Spleen (tissue), 11 donors: ENCODE results near the gene NELL2. TPM values are rescaled to one million over a fixed set of nuclear protein-coding genes. Genes with fewer than 3 reads are reported as not detected.

Source experiments
- DNase-seq: peaks from one replicate; pipeline ENCODE4 v3.0.0-alpha.2; 2020
- H3K27ac ChIP-seq, 8 donors: fragments of 200-600 bp; sonication (generic) in 7 of 8; 1 replicate in 4 of 8; 2 replicates in 4 of 8; pipeline versions ENCODE4 v1.5.0 to v1.8.0; 2016 to 2021; ENCODE audit warnings: inconsistent platforms in 4 of 8, mild to moderate bottlenecking in 4 of 8, moderate library complexity in 1 of 8
- H3K27me3 ChIP-seq, 7 donors: fragments of 200-600 bp; sonication (generic) in 6 of 7; replicated peaks in 1 of 7; 1 replicate in 4 of 7; 2 replicates in 3 of 7; pipeline versions ENCODE4 v1.5.0 to v1.8.0; 2016 to 2021; ENCODE audit warnings: inconsistent platforms in 3 of 7, mild to moderate bottlenecking in 1 of 7
- H3K36me3 ChIP-seq, 6 donors: fragments of 200-600 bp; sonication (generic) in 5 of 6; 1 replicate in 4 of 6; 2 replicates in 2 of 6; pipeline versions ENCODE4 v1.5.0 to v1.8.0; 2016 to 2021; ENCODE audit warnings: inconsistent platforms in 2 of 6
- H3K4me1 ChIP-seq, 6 donors: fragments of 200-600 bp; sonication (generic) in 5 of 6; 1 replicate in 3 of 6; 2 replicates in 3 of 6; pipeline versions ENCODE4 v1.5.0 to v1.8.0; 2016 to 2021; ENCODE audit warnings: inconsistent platforms in 3 of 6
- H3K4me3 ChIP-seq, 8 donors: fragments of 200-600 bp; sonication (generic) in 7 of 8; 1 replicate in 4 of 8; 2 replicates in 4 of 8; pipeline versions ENCODE4 v1.5.0 to v1.8.0; 2016 to 2021; ENCODE audit warnings: inconsistent platforms in 4 of 8, mild to moderate bottlenecking in 4 of 8, moderate library complexity in 2 of 8
- H3K9me3 ChIP-seq, 8 donors: fragments of 200-600 bp; sonication (generic) in 7 of 8; 1 replicate in 4 of 8; 2 replicates in 4 of 8; pipeline versions ENCODE4 v1.5.0 to v1.8.0; 2016 to 2021; ENCODE audit warnings: inconsistent platforms in 4 of 8
- CTCF ChIP-seq, 11 experiments: fragments of 200-600 bp in 7 of 11; fragments of 450-650 bp in 4 of 11; sonication (generic) in 4 of 11; IDR thresholded peaks in 8 of 11; conservative IDR thresholded peaks in 3 of 11; 1 replicate in 7 of 11; 2 replicates in 4 of 11; pipeline versions ENCODE4 v1.4.0 to v1.8.0; 2016 to 2021; ENCODE audit warnings: antibody characterized with exemption in 11 of 11, inconsistent platforms in 4 of 11, mild to moderate bottlenecking in 1 of 11
- POLR2A ChIP-seq, 3 donors: fragments of 450-650 bp; IDR thresholded peaks; one replicate each; pipeline ENCODE4 v1.5.1; 2017; ENCODE audit warnings: antibody characterized with exemption in 3 of 3, mild to moderate bottlenecking in 1 of 3
- POLR2AphosphoS5 ChIP-seq, 3 donors: sonication (generic); formaldehyde crosslinking; IDR thresholded peaks; one replicate each; pipeline ENCODE4 v1.5.1; 2017; ENCODE audit warnings: antibody characterized with exemption in 3 of 3
- WGBS, 5 donors: extraction: QIAGEN DNeasy Blood & Tissue Kit in 3 of 5; methylation state at CpG; one replicate each; pipeline versions ENCODE4 v1.1.5 to v1.1.7; 2013 to 2018; 5-methylcytosine and 5-hydroxymethylcytosine counted together
- intact Hi-C: fragments of 100-400 bp; cut with DNase I; formaldehyde crosslinking; loops from one replicate; pipeline ENCODE4 v1.15.0; 2023; ENCODE audit warnings: low total_unique reads
- polyA plus RNA-seq, 3 donors: library from polyadenylated mRNA; stranded (reverse); fragments of 200-250 nt; gene quantifications; one replicate each; pipeline ENCODE4 v1.2.1, GENCODE V29; 2013
- total RNA-seq, 7 donors: library from RNA; depleted of rRNA in 3 of 7; stranded (reverse); fragments of >200 nt in 3 of 7; fragmentation: NEBNext Ultra II Directional in 4 of 7; extraction: Animal tissue kit (Norgen Biotek cat#: 25700) in 4 of 7; gene quantifications; one replicate each; pipeline versions ENCODE4 v1.1.0 to v1.2.1, GENCODE V29; 2016 to 2021
- donor health status: healthy with polysubstance abuse.
- donor health status: DM: no; HTN: no; CAD: no; lungs with moderate emphysema.
- donor health status: DM: no; HTN: no; CAD: no.
- donor health status: Bipolar disorder and iron deficiency.
- donor health status: healthy.
- donor health status: DM: no; HTN: no; CAD: no.
- donor health status: DM: yes; HTN: yes; CAD: no.

NELL2 gene
- total and polyA plus RNA-seq, 10 donors, result 1.0 to 21.8 (median 8.2) TPM

DNA sequence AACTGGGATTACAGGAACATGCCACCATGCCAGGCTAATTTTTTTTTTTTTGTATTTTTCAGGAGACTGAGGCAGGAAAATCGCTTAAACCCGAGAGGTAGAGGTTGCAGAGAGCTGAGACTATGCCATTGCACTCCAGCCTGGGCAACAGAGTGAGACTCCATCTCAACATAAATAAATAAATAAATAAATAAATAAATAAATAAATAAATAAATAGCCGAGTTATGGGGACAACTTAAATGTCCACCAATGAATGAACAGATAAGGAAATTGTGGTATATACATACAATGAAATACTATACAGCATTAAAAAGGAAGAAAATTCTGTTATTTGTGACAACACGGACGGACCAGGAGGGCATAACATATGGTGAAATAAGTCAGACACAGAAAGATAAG is 325.7 kb downstream of the NELL2 start:
- Histone ChIP-seq H3K27ac (no peak overlapping the region), H3K9me3 (no peaks in the 10 kb centered on the region), H3K27me3 (no peaks in the 10 kb centered on the region), H3K36me3 (no peaks in the 10 kb centered on the region), H3K4me3 (no peak overlapping the region), H3K4me1 (no peaks in the 10 kb centered on the region)
- WGBS, 5 donors, result 87 to 92% (median 87%) methylated on average over 5 of the region's 5 CpGs
- TF ChIP-seq POLR2A (IDR thresholded peaks at IDR 0.05) (no peak), POLR2AphosphoS5 (IDR thresholded peaks at IDR 0.05) (no peak), CTCF (IDR thresholded peaks at IDR 0.05 in 8 of 11, conservative IDR thresholded peaks at IDR 0.05 in 3 of 11) (no peak)
- intact Hi-C loops, result no loop called here
- DNase-seq, result no peak

DNA sequence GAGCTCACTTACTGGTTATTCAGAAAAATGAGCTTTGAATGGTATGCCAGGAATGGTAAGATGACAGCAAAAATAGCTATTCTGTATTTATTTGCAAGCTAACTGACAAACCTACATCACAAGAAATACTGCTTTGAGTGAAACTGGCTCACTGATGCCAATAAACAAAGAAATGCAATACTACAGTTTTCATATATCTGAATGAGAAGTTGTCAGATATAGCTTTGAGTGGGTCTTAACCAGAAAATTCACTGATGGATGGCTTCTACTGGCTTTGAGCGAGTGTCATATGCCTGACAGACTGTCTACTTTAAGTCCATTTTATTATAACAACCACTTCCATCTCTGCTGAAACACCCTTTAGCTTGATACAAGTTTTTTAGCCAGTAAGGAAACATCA is 330.1 kb downstream of the NELL2 start:
- Histone ChIP-seq H3K4me3 (no peak overlapping the region), H3K9me3 (no peaks in the 10 kb centered on the region), H3K27ac (no peak overlapping the region), H3K36me3 (no peaks in the 10 kb centered on the region), H3K4me1 (no peaks in the 10 kb centered on the region), H3K27me3 (no peaks in the 10 kb centered on the region)
- no peak for DNase-seq
- TF ChIP-seq CTCF (IDR thresholded peaks at IDR 0.05 in 8 of 11, conservative IDR thresholded peaks at IDR 0.05 in 3 of 11), result no peak
- no peak for TF ChIP-seq POLR2A (IDR thresholded peaks at IDR 0.05)
- no peak for TF ChIP-seq POLR2AphosphoS5 (IDR thresholded peaks at IDR 0.05)
- 55 to 76% (median 66%) methylated on average over 1 of the region's 1 CpG for WGBS, 5 donors
- intact Hi-C loops, result no loop called here

DNA sequence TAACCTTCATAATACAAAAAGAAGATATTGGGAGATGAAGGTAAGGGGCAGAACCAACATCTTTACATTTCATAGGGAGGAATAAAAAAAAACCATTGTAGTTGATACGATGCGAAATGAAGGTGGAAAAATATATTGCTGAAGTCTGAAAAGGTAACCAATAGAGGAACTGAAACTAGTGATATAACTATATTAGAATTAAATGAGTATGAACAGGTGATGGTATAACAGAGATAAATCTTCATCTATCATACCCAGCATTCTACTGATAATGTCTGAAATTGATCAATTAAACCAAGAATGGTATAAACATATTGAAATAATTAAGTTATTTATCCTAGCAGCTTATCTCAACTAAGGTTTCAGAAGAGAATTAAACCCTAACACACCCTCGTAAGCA is 332.1 kb downstream of the NELL2 start:
- TF ChIP-seq CTCF (IDR thresholded peaks at IDR 0.05 in 8 of 11, conservative IDR thresholded peaks at IDR 0.05 in 3 of 11) (no peak), POLR2AphosphoS5 (IDR thresholded peaks at IDR 0.05) (no peak), POLR2A (IDR thresholded peaks at IDR 0.05) (no peak)
- intact Hi-C loops, result no loop called here
- H3K27me3 ChIP-seq, result no peaks in the 10 kb centered on the region
- H3K4me1 ChIP-seq, result no peaks in the 10 kb centered on the region
- no peak for DNase-seq
- no peak overlapping the region for H3K4me3 ChIP-seq
- no peak overlapping the region for H3K27ac ChIP-seq
- H3K36me3 ChIP-seq, result no peaks in the 10 kb centered on the region
- H3K9me3 ChIP-seq, result no peaks in the 10 kb centered on the region
- 77 to 92% (median 85%) methylated on average over 3 of the region's 3 CpGs for WGBS, 5 donors

DNA sequence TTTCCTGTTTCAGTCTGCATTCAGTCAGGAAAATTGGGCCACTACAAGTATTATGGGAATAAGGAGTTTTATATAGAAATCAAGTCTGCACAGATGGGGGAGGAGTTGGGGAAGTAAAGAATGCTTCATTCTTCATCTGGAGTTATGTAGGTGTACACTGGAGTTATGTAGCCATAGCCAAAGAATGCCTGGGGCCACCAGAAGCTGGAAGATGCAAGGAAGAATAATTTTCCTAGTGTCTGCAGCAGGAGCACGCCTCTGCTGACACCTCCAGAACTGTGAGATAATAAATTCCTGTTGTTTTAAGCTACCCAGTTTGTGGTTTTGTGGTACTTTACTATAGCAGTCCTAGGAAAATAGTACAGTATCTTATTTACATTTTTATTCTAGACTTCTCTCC is 333.4 kb downstream of the NELL2 start:
- Histone ChIP-seq H3K4me1 (no peaks in the 10 kb centered on the region), H3K27me3 (no peaks in the 10 kb centered on the region), H3K4me3 (no peak overlapping the region), H3K27ac (no peak overlapping the region), H3K9me3 (no peaks in the 10 kb centered on the region), H3K36me3 (no peaks in the 10 kb centered on the region)
- no peak for DNase-seq
- 44 to 78% (median 50%) methylated on average over 1 of the region's 1 CpG for WGBS, 5 donors
- intact Hi-C loops, result no loop called here
- TF ChIP-seq POLR2A (IDR thresholded peaks at IDR 0.05), result no peak
- TF ChIP-seq CTCF (IDR thresholded peaks at IDR 0.05 in 8 of 11, conservative IDR thresholded peaks at IDR 0.05 in 3 of 11), result no peak
- TF ChIP-seq POLR2AphosphoS5 (IDR thresholded peaks at IDR 0.05), result no peak
